Activated CD8-positive, alpha-beta memory T cell treated with anti-CD3 and anti-CD28 coated beads for 4 hours (primary cell): ENCODE measurements around the gene RRP1B.

ENCODE experiments used
- DNase-seq, 2 donors: peaks; one replicate each; pipeline ENCODE4 v3.0.0-alpha.2; 2020; ENCODE audit warnings: low read depth in 2 of 2

Gene RRP1B

GRCh38 chr21:43740497-43741156 lies 81.3 kb downstream of the RRP1B start:
- no peak for DNase-seq

- no peak for DNase-seq
Observed at GRCh38 chr21:43741423-43742096, 82.2 kb downstream of the RRP1B start.

GRCh38 chr21:43743947-43744346 lies 84.6 kb downstream of the RRP1B start:
- DNase-seq: no peak

- no peak for DNase-seq
Observed at GRCh38 chr21:43744725-43745124, 85.4 kb downstream of the RRP1B start.
